IPS DF 6.9 (cell line): ENCODE data around the gene ACY1.

ENCODE experiments used
- DNase-seq: peaks from one replicate; pipeline ENCODE4 v3.0.0-alpha.2; 2013; ENCODE audit warnings: low read depth, low spot score
- H3K27ac ChIP-seq: one replicate; pipeline ENCODE4 v1.5.1; 2013; ENCODE audit warnings: low read length, control low read depth
- H3K27me3 ChIP-seq: 2 replicates; pipeline ENCODE4 v1.6.1; 2013; ENCODE audit warnings: mild to moderate bottlenecking, low read length; ENCODE audit not compliant: control insufficient read depth, insufficient read depth
- H3K36me3 ChIP-seq: 2 replicates; pipeline ENCODE4 v1.6.1; 2013; ENCODE audit warnings: low read length; ENCODE audit not compliant: control insufficient read depth, insufficient read depth
- H3K4me1 ChIP-seq: 2 replicates; pipeline ENCODE4 v1.6.1; 2013; ENCODE audit warnings: low read length; ENCODE audit not compliant: control insufficient read depth, insufficient read depth
- H3K4me3 ChIP-seq: 2 replicates; pipeline ENCODE4 v1.5.1; 2013; ENCODE audit warnings: mild to moderate bottlenecking, low read length
- H3K9me3 ChIP-seq: 2 replicates; pipeline ENCODE4 v1.6.1; 2013; ENCODE audit warnings: low read length, inconsistent platforms; ENCODE audit not compliant: control insufficient read depth, insufficient read depth
- WGBS: extraction: QIAGEN DNeasy Blood & Tissue Kit; methylation state at CpG from one replicate; pipeline ENCODE4 v1.1.7; 2013; ENCODE audit warnings: mixed read lengths, missing lambda C conversion rate; ENCODE audit not compliant: insufficient read length, insufficient coverage; 5-methylcytosine and 5-hydroxymethylcytosine counted together

ACY1 gene

DNA sequence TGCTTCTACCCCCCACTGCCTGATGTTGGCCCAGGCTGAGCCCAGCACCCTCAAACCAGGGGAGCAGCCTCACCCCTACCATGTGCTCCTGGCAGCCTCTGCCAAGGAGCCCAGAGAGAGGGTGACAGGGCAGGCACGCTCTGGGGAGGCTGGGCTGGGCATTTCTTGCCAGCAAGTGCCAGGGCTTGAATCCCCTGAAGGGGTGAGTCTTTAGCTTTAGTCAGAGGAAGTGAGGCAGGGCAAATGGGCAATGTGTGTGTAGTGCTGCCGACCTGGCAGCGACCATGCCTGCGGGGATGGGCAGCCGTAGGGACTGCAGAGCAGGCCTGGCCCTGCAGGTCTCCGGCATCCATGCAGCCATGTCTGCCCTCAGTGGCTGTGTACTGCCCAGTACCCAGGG is 54.9 kb downstream of the ACY1 start:
- WGBS: no CpG with 5 or more reads among the region's 6 CpGs
- DNase-seq: no peak
- no peaks in the 10 kb centered on the region for H3K36me3 ChIP-seq
- no peaks in the 10 kb centered on the region for H3K27me3 ChIP-seq
- no peaks in the 10 kb centered on the region for H3K9me3 ChIP-seq
- H3K27ac ChIP-seq: no peak overlapping the region
- no peaks in the 10 kb centered on the region for H3K4me1 ChIP-seq
- no peak overlapping the region for H3K4me3 ChIP-seq
